Articular chondrocyte of knee joint (primary cell): ENCODE measurements around the gene CACNB2. TPM values are rescaled to one million over a fixed set of nuclear protein-coding genes. Genes with fewer than 3 reads are reported as not detected.

Source experiments
- total RNA-seq: library from RNA; depleted of rRNA; stranded (reverse); fragments of >200 nt; gene quantifications from 2 replicates; pipeline ENCODE4 v1.2.3, GENCODE V29; 2012

The CACNB2 gene
- total RNA-seq = 1.0 and 2.6 TPM in 2 replicates

GRCh38 chr10:18140149-18140956, at the start of gene CACNB2:
Gene CACNB2 (plus strand): TSS chr10:18140424.

Other genes with a start within 250 kb of the CACNB2 start
- gene SLC39A12, start 188.5 kb upstream of the CACNB2 start, total RNA-seq = under 0.01 TPM in 1 of 2 replicates, not detected in the other